Right lobe of liver (tissue), 6 donors: Measurements from ENCODE around the gene NIF3L1. TPM values are rescaled to one million over a fixed set of nuclear protein-coding genes. Genes with fewer than 3 reads are reported as not detected.

Experiments
- ATAC-seq, 4 donors: fragments of 200-7000 bp; cut with Tn5 transposase; one replicate each; pipeline ENCODE4 v1.9.1; 2020; ENCODE audit warnings: mild to moderate bottlenecking in 4 of 4, moderate library complexity in 4 of 4
- DNase-seq, 3 donors: peaks; one replicate each; pipeline ENCODE4 v3.0.0-alpha.2; 2020
- H3K27ac ChIP-seq, 3 donors: fragments of 200-600 bp; one replicate each; pipeline ENCODE4 v1.8.0; 2022
- H3K27me3 ChIP-seq, 2 donors: fragments of 200-600 bp; one replicate each; pipeline ENCODE4 v1.8.0; 2022
- H3K36me3 ChIP-seq, 4 donors: fragments of 200-600 bp; sonication (generic) in 1 of 4; one replicate each; pipeline versions ENCODE4 v1.5.1 to v1.8.0; 2017 to 2022; ENCODE audit warnings: control low read depth in 1 of 4
- H3K4me1 ChIP-seq, 4 donors: fragments of 200-600 bp; sonication (generic) in 1 of 4; one replicate each; pipeline versions ENCODE4 v1.5.1 to v1.8.0; 2017 to 2022; ENCODE audit warnings: control low read depth in 1 of 4
- H3K4me3 ChIP-seq, 3 donors: fragments of 200-600 bp; one replicate each; pipeline ENCODE4 v1.8.0; 2022
- H3K9me3 ChIP-seq, 4 donors: fragments of 200-600 bp; sonication (generic) in 1 of 4; one replicate each; pipeline versions ENCODE4 v1.5.1 to v1.8.0; 2017 to 2022; ENCODE audit warnings: control low read depth in 1 of 4
- CTCF ChIP-seq, 4 donors: fragments of 200-600 bp in 3 of 4; fragments of 450-650 bp in 1 of 4; IDR thresholded peaks; one replicate each; pipeline versions ENCODE4 v1.5.1 to v1.8.0; 2016 to 2022; ENCODE audit warnings: antibody characterized with exemption in 4 of 4, mild to moderate bottlenecking in 2 of 4
- POLR2A ChIP-seq: fragments of 450-650 bp; IDR thresholded peaks from one replicate; pipeline ENCODE4 v1.6.1; 2017; ENCODE audit warnings: antibody characterized with exemption, mild to moderate bottlenecking
- WGBS: methylation state at CpG from one replicate; pipeline ENCODE4 v1.1.6; 2018; ENCODE audit warnings: low coverage, low lambda C conversion rate; ENCODE audit not compliant: insufficient coverage; ENCODE audit errors: missing lambda C conversion rate; 5-methylcytosine and 5-hydroxymethylcytosine counted together
- intact Hi-C, 2 donors: fragments of 100-400 bp; cut with DNase I; formaldehyde crosslinking; loops; one replicate each; pipeline versions ENCODE4 v1.11.2 to v1.14.1; 2022
- total RNA-seq, 6 experiments: library from RNA; depleted of rRNA in 2 of 6; stranded (reverse); fragments of >200 nt in 2 of 6; fragmentation: NEBNext Ultra II Directional in 3 of 6; extraction: Animal tissue kit (Norgen Biotek cat#: 25700) in 3 of 6; gene quantifications; one replicate each; pipeline versions ENCODE4 v1.1.0 to v1.2.4, GENCODE V29; 2016 to 2023
- donor health status: DM: no; HTN: yes; CAD: no.
- donor health status: DM: no; HTN: no; CAD: no.
- donor health status: DM: no; HTN: no; CAD: no.
- donor health status: DM: no; HTN: yes; CAD: no.
- donor health status: DM: no; HTN: yes; CAD: no.

NIF3L1 gene
- total RNA-seq, 6 experiments from 2014 or later, result 9.5 to 23.7 (median 11.3) TPM

- Histone ChIP-seq H3K4me3 (no peak overlapping the region), H3K9me3 (no peaks in the 10 kb centered on the region), H3K36me3 (peaks cover 0 to 68% (median 16%) of the 10 kb centered on the region in 4 donors), H3K27me3 (no peaks in the 10 kb centered on the region), H3K4me1 (no peaks in the 10 kb centered on the region), H3K27ac (no peak overlapping the region)
- 100% methylated on average over 1 of the region's 1 CpG for WGBS
- ATAC-seq (no peak), DNase-seq (no peak)
- no peak for TF ChIP-seq POLR2A
- TF ChIP-seq CTCF (IDR thresholded peaks at IDR 0.05), result no peak
- intact Hi-C loops, result no loop called here
Measured at GRCh38 chr2:200939832-200940231, 50.7 kb downstream of the NIF3L1 start.

GRCh38 chr2:200943527-200944105 lies 54.4 kb downstream of the NIF3L1 start:
- no peaks in the 10 kb centered on the region for H3K9me3 ChIP-seq
- ATAC-seq (no peak), DNase-seq (no peak)
- TF ChIP-seq CTCF (IDR thresholded peaks at IDR 0.05) (no peak), POLR2A (no peak)
- H3K27ac ChIP-seq, result no peak overlapping the region
- H3K36me3 ChIP-seq, result peaks cover 0 to 48% (median 9%) of the 10 kb centered on the region in 4 donors
- intact Hi-C loops, result no loop called here
- no peak overlapping the region for H3K4me3 ChIP-seq
- H3K27me3 ChIP-seq, result no peaks in the 10 kb centered on the region
- H3K4me1 ChIP-seq, result no peaks in the 10 kb centered on the region
- 71% methylated on average over 1 of the region's 1 CpG for WGBS

GRCh38 chr2:200944467-200945394 lies 55.6 kb downstream of the NIF3L1 start:
- H3K4me3 ChIP-seq, result no peak overlapping the region
- no peaks in the 10 kb centered on the region for H3K9me3 ChIP-seq
- intact Hi-C loops, result no loop called here
- H3K36me3 ChIP-seq, result peaks cover 0 to 46% (median 13%) of the 10 kb centered on the region in 4 donors
- WGBS, result 96% methylated on average over 6 of the region's 12 CpGs
- ATAC-seq (peak in 1 of 4 donors; percentile 85), DNase-seq (no peak)
- TF ChIP-seq POLR2A (no peak), CTCF (IDR thresholded peaks at IDR 0.05) (no peak)
- no peaks in the 10 kb centered on the region for H3K27me3 ChIP-seq
- no peak overlapping the region for H3K27ac ChIP-seq
- no peaks in the 10 kb centered on the region for H3K4me1 ChIP-seq

GRCh38 chr2:200945395-200945729 lies 56.2 kb downstream of the NIF3L1 start:
- intact Hi-C loops, result no loop called here
- Histone ChIP-seq H3K4me3 (no peak overlapping the region), H3K36me3 (peaks cover 0 to 40% (median 13%) of the 10 kb centered on the region in 4 donors), H3K27me3 (no peaks in the 10 kb centered on the region), H3K4me1 (no peaks in the 10 kb centered on the region), H3K27ac (no peak overlapping the region), H3K9me3 (no peaks in the 10 kb centered on the region)
- DNase-seq (no peak), ATAC-seq (no peak)
- 94% methylated on average over 2 of the region's 4 CpGs for WGBS
- TF ChIP-seq CTCF (IDR thresholded peaks at IDR 0.05) (no peak), POLR2A (no peak)
